DMS79 treated with DMSO at 0.1 percent for 48 hours (cell line): ENCODE results near the gene ANKRD61.
"Not testable (repeated sequence)": the region's sequence is repeated elsewhere in the genome, so short reads cannot be mapped to it uniquely, and the experiment has no call there.

Source experiments
- DNase-seq: peaks from one replicate; lab custom pipeline; 2025; lab: John Stamatoyannopoulos, UW

Gene ANKRD61

DNA sequence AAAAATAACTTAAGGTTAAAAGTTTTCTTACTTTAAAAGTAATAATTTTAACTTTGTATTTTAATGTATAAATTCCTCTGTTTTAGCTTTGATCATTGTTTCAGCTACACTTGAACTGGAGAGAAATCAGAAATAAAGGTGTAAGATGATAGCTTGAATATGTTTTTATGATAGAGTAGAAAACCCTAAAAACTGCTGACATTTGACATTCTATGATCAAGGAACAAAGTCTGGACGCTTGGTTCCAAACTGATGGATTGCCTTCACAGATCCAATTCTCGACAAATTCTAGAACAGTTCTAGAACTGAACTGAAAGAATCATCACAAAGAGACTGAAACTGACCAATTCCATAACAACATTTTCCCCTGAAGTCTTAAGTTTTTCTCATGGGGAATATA lies at the start of gene ANKRD61:
Gene ANKRD61 (plus strand): TSS at position 389 of the 400 bp plus-strand sequence. CDS start 0 bp downstream, at position 389.
- DNase-seq, result no peak

DNA sequence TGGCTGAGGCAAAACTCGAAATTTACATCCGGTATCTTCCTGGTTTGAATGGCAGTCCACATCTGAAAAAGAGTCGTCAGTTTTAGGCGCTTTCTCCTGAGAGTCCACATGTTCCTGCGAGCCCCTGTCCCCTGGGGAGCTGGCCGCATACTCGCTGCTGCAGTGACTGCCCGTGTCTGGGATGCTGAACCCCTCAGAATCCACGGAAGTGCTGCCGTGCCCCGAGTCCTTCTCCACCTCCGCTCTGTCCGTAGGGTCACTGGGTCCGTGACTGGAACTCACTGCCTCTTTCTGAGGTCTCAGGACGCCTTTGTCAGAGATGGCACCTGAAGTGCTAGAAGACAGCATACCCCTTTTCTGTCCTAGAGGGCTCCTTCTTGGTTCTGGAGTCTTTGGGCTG lies 44.1 kb upstream of the ANKRD61 start:
- DNase-seq, result not testable (repeated sequence)

DNA sequence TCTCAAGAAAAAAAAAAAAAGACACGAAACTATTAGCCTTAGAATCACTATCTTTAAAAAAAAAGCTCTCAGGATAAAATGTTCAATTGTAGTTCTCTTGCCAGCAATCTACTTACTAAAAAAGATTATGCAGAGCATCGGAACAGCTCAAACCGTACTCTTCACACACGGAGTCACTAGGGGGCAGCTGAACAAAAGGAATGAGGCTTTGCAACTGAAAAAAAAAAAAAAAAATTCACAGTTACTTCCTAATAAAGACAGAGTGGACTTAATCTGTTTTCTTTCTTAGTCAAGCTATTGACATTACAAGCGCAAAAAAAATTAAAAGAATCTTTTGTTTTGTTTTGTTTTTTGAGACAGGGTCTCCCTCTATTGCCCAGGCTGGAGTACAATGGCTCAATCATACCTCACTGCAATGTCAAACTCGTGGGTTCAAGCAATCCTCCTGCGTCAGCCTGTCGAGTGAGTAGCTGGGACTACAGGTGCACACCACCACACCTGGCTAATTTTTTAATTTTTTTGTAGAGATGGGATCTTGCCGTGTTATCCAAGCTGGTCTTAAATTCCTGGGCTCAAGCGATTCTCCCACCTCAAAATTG lies 33.9 kb upstream of the ANKRD61 start:
- DNase-seq, result peak; percentile 67

DNA sequence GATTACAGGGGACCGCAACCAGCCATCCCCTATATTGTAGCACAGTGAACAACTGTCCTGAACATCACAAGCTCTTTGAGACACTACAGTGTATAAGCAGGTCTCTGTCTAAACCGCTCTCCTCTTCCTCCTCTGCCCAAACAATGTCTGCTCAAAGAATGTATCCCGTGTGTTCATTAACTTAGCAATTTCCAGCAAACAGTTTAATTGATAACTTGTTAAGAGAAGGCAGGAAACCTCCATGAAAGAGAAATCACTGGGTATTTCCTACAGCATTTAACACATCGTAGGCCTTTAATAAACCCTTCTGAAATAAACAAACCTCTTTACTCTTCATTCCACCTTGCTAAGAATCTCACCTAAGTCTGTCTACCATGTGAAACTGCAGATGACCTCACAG lies 23.8 kb upstream of the ANKRD61 start:
- no peak for DNase-seq

DNA sequence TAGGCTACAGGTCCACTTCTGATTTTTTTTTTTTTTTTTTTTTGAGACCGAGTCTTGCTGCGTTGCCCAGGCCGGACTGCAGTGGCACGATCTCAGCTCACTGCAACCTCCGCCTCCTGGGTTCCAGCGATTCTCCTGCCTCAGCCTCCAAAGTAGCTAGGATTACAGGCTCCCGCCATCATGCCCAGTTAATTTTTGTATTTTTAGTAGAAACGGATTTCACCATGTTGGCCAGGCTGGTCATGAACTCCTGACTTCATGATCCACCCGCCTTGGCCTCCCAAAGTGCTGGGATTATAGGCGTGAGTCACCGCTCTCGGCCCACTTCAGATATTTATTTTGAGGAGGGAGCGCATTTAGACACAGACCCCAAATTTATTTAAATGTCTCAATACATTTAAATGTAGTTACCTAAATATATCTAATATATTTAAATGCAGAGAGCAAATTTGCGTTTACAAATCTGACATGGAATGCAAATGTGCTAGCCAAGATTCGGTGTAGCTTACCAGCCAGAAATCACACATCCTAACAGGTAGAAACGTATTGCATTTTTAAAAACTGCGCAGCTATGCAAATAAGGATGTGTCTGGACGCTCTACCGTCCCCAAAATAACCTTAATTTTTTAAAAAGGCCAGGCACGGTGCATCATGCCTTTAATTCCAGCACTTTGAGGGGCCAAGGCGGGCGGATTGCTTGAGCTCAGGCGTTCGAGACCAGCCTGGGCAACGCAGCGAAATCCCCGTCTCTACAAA lies 23.2 kb upstream of the ANKRD61 start:
- DNase-seq, result not testable (repeated sequence)

DNA sequence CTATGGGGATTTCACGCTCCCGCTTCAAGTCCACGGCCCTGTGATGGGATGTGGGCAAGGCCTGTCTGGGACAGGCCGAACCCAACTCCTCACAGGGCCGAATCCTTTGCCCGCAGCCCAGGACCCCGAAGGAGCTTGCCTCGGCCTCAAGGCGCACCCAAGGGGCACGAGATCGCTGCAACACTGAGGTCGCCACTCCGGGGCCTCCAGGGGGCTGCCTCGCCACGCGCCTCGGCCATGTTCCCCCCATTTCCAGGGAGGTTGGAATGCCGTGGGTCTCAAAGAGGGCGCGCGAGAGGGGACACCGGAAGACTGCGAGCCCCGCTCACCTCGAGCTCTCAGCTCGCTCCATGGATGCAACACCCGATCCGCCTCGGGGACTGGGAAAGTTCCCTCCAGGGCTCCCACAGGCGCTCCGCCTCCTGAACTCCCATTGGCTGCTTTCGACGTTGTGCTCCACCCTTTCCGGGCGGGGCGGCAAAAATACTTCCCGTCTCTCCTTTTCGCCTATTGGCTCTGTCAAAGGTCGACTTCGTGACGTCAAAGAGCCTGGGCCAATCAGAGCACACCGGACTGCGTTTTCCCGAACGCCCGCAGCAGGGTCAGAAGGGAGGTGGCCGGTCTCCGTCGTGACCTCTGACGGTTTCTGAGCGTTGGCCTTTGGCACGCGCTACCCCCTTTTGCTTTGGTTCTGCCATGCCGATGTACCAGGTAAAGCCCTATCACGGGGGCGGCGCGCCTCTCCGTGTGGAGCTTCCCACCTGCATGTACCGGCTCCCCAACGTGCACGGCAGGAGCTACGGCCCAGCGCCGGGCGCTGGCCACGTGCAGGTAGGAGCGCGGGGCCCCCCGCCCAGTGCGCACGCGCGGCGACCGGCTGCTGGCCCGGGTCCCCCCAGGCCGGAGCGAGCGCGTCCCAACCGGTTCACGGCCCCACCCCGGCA lies 22.2 kb upstream of the ANKRD61 start, which contains the start of the genes AIMP2 and PMS2:
Gene AIMP2 (plus strand): TSS at position 605 of the 944 bp plus-strand sequence. CDS start 92 bp downstream, at position 697.
Gene PMS2 (minus strand): TSS at position 382 of the 944 bp plus-strand sequence. CDS start 30 bp downstream, at position 352.
- peak; percentile 97 for DNase-seq

DNA sequence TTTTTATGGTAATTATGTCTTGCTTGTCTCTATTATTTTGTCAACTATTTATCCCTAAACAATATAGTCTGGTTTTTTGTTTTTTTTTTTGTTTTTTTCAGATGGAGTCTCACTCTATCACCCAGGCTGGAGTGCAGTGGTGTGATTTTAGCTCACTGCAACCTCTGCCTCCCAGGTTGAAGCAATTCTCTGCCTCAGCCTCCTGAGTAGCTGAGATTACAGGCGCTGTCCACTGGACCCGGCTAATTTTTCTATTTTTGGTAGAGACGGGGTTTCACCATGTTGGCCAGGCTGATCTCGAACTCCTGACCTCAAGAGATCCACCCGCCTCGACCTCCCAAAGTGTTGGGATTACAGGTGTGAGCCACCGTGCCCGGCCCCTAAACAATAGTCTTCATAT lies 20.8 kb upstream of the ANKRD61 start:
- not testable (repeated sequence) for DNase-seq

DNA sequence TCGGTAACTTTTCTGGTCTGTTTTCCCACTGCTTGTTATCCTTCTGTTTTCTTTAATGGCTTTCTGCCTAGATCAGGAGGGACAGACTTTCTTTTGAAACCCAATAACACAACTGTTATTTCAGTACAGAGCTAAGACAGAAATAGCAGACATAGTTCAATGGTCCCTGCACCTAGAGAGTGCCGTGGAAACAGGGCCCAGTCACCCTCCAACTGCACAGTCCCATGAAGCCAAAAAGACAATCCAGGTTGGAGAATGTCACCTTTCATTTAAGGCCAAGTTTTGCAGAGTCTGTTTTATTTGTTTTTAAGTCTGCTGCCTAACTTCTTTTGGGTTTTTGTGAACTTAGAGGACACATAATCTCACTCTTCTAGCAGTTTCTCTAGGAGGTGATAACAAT lies 19.6 kb upstream of the ANKRD61 start:
- DNase-seq, result no peak

DNA sequence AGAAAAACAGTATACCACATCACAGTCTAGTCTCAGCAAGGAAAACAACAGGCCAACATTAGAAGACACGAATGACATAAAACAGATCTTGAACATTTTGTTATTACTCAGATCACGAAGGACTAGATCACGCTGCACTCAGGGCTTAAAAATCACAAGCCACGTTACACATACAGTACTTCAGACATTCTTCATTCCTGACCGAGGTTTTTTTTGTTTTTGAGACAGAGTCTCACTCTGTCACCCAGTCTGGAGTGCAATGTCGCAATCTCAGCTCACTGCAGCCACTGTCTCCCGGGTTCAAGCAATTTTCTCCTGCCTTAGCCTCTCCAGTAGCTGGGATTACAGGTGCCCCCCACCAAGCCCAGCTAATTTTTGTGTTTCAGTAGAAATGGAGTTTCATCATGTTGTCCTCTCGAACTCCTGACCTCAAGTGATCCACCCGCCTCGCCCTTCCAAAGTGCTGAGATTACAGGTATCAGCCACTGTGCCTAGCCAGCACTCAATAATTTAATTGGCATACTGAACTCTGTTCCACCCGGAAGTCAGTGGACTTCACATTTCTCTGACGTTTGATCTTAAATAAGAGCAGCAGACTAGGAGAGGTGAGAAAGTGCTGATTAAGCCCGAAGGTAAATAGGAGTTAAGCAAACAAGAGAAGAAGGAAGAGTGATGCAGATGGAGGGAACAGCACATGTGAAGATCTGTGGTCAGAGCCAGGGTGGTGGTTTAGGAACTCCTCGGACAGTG lies 18.6 kb upstream of the ANKRD61 start:
- DNase-seq, result no peak

DNA sequence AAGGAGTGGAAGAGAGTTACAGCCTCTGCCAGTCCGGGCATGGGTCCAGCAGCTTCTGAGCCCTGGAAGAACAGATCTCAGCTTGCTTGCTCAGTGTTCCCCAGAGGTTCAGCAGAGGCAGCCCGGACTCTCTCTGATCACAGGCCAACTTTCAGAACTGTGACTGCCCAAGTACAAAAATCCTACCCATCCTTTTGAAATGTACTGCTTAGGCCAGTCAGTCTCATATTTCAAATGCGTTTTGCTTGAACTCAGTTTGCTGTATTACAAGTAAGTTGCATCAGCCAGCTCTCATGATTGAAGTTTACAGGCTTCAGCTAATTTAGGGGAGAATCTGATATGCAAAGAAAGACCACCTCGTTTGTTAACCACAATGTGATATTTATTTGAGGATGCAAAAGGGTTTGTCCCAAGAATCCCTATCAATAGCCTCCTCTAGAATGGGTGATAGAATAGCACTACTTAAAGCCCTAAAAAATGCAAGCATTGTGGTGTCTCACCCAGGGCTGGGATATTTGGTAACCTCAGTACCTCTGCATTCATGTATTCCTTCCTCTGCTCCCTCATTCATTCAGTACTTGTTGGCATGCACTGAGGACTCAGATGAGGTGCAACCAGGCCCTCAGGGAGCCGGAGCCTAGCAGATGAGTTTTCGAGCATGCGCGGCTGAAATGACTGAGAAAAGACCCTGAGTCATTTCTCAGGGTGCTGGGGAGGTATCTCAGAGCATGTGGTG lies 15.1 kb upstream of the ANKRD61 start:
- peak; percentile 94 for DNase-seq

DNA sequence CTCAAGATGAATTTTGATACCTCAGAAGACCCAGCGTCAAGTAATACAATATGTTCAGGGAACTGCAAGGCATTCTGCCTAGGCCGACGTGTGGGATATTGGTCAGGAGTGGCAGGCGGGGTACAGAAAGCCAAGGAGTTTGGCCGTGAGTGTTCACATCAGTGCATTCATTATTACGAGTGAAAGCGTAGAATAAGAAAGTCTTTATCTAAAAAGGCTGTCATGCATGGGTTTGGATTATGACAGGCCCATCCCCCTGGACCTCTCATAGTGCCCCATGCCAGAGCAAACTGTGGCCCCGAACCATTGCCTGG lies 14.6 kb upstream of the ANKRD61 start:
- no peak for DNase-seq

DNA sequence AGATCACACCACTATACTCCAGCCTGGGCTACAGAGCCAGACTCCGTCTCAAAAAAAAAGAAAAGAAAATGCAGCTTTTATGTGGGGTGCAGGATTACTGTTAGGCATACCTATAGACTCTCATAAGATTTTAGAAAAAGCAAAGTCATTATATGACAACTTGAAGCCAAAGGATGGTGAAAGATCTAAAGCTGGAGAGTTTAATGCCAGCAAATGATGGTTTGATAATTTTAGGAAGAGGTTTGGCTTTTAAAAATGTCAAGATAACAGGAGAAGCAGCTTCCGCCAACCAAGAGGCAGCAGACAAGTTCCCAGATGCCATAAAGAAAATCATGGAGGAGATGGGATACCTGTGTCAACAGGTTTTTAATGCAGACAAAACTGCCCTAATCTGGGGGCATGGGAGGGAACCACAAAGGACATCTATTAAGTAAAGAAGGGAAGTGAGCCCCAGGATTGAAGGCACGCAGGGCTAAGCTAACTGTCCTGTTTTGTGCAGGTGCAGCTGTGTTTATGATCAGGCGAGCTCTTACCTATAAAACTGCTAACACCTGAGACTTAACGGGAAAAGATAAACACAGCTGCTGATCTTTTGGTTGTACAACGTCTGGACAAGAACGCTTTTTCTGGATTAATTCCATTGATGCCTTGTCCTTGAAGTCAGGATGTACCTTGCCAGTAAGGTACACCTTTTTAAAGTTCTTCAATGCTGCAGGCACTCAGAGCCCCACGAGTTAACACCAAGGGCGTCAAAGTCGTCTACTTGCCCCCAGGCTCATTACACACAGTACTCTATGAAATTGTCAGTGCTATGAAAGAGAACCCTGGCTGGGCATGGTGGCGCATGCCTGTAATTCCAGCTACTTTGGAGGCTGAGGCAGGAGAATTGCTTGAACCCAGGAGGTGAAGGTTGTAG lies 10.5 kb upstream of the ANKRD61 start:
- peak; percentile 65 for DNase-seq

DNA sequence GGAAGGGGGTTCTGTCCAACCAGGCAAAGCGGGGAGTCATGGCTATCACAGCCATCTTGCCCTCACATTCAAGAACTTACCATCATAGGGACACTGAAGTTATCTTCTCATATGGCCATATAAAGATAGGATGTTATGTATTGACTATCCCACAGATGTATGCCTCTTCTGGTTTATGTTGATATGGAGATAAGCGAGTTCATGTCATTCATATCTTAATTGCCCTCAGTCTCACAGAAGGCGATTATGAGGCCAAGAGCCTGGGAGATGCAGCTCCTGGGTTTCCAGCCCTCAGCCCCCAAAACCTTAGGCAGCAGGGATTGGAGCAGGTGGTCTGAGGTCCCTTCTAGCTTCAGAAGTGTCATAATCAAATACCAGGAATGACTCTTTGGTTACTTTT lies 8.5 kb upstream of the ANKRD61 start:
- DNase-seq, result no peak

DNA sequence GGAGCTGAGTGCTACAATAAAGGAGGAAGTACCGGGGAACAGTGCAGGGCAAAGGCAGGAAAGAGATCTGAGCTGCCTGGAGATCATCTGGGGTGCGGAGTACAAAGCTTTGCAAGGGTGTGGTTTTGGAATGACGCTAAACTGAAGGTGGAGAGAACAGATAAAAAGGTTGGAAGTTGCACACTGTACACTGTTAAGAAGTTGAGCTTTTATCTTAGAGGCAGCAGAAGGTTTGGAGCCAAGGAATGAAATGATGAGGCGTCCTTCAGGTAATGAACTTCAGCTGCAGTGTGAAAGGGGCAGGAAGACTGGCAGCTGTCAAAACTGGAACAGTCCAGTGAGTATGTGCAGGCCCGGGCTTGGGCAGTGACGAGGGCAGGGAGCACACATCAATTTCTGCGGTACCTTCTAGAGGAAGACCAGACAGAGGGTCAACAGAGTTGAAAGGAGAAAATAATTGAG lies 7.2 kb upstream of the ANKRD61 start:
- DNase-seq, result no peak

DNA sequence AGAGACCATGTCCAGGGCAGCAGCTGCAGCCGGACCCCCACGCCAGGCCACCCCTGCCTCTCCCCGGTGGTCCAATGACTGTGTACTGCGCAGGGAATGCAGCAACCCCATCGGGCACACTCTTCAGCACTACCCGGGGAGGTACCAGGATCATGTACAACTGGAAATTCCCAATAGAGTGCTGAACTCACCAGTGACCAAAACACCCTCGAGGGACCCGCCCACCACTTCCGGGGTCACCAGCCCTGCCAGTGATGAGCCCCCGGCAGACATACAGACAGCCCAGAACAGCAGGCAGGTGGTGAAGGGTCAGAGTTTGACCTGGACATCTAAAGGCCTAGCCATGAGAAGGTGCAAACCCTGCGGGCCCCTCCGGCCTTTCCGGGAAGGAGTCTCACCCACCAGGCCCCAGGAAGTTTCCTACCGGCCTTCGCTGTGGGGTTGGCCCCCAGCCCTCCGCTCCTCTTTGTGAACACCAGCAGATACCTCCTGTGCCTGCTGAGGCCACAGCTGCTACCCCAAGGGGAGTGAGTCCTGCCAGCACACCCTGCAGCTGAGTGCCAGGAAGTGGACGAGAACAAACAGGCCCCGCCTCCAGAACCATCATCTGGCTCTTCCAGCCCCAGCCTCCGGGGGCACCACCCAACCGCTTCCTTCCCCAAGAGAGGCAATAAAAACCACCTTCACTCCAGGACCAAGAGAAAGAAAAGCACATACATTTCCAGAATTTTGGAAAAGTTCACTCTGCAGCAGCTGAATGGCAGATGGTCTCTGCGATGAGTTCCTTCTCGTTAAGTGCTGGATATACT lies 5.0 kb upstream of the ANKRD61 start:
- no peak for DNase-seq

DNA sequence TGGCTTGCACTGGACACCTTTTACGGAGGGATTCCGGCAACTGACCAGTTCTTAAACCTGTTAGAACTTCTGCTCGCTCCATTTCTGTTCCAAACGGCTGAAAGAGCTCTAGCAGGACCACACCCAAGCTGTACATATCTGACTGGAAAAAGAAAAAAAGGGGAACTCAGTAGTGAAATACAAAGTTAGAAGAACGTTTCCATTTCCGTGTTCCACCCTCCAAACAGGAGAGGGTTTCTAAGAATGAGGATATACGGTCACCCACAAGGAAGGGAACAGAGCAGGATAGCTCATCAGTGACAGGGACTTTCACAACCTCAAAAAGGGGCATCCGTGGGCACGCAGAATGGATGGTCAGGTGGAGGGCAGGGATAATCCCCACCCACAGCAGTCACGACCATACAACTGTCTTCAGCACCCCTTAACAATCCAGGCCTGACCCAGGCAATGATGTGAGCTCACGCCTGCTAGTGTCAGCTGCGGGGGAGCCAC lies 4.3 kb upstream of the ANKRD61 start:
- DNase-seq, result no peak

DNA sequence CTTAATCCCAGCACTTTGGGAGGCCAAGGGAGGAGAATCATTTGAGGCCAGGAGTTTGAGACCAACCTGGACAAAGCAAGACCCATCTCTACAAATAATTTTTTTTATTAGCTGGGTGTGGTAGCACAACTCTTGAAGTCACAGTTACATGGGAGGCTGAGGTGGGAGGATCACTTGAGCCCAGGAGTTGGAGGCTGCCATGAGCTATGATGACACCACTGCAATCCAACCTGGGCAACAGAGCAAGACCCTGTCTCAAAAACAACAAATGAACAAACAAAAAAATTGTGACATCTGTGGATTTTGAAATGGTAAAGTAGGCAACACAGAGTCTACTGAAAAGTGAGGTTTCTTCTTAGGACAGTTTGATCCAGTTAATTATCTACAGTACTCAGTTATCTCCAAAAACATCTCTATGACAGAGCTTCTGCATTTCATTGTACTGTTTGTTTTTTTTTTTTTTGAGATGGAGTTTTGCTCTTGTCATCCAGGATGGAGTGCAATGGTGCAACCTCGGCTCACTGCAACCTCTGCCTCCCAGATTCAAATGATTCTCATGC lies 3.3 kb upstream of the ANKRD61 start:
- DNase-seq, result no peak

DNA sequence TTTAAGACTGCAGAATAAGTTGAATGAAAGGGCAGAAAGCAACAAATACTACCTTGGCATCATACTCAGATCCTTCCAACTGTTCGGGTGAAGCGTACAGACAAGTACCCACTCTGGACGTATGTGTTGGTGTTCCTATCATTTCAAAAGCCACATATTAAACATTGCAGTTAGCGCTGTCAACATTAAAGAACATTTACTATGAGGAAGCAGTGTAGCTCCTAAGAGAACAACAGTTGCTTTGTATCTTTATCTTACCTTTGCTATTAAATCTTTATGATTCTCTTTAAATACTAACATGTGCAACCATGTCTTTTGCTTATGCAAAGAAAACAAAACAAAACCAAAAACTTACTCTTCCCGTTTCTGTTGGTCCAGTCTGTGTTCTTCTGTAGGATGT lies 2.6 kb upstream of the ANKRD61 start:
- DNase-seq, result no peak

DNA sequence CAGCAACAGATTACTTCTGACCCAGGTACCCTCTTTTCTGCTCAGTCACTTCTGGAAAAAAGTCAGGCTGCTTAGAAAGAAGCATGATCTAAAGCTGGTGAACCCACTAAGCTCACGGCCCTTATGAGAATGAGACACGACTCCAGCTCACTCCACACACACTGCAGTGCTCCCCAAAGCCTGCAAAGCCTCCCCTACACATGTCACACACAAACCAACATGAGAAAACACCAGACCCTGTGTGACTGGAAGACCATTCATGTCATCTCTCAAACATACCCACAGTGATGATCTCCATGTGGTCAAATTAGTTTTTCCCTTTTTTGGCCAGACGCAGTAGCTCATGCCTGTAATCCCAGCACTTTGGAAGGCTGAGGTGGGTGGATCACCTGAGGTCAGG lies 391 bp downstream of the ANKRD61 start:
- no peak for DNase-seq
